A549 (cell line): ENCODE results near the gene CCDC187. TPM values are rescaled to one million over a fixed set of nuclear protein-coding genes. Genes with fewer than 3 reads are reported as not detected.

Experiments used
- ATAC-seq, 2 experiments: fragments of 200-7000 bp in 1 of 2; fragments of >200 bp in 1 of 2; cut with Nextera tagmentation in 1 of 2; cut with Tn5 transposase in 1 of 2; 3 replicates each; pipeline versions ENCODE4 v1.8.0 to v1.9.1; 2018 to 2020; ENCODE audit warnings: mild to moderate bottlenecking in 1 of 2, moderate library complexity in 1 of 2
- CTCF ChIA-PET: fragments of 300-600 bp; sonication (Branson Sonifier 250); formaldehyde crosslinking; extraction: SDS; loops from one replicate; lab custom pipeline; 2021; ENCODE audit warnings: antibody characterized with exemption, inconsistent platforms; lab: Yijun Ruan, JAX
- POLR2A ChIA-PET: fragments of 350-600 bp; formaldehyde crosslinking; extraction: SDS; loops from one replicate; lab custom pipeline; 2021; ENCODE audit warnings: antibody characterized with exemption, inconsistent platforms; lab: Yijun Ruan, JAX
- DNase-seq, 2 experiments: peaks; one replicate each; pipeline versions ENCODE4 v3.0.0 to v3.0.0-alpha.2; 2011 to 2016; ENCODE audit warnings: low read depth in 1 of 2, low spot score in 1 of 2
- FAIRE-seq: peaks from 2 replicates; lab custom pipeline; 2011; peaks lifted over from hg19 to GRCh38; lab: Jason Lieb, UNC
- H3K27ac ChIP-seq, 2 experiments: fragments of >200 bp; sonication (Bioruptor Twin); formaldehyde crosslinking; 3 replicates each; pipeline ENCODE4 v1.5.1; 2016 to 2017
- H3K4me1 ChIP-seq: fragments of >200 bp; sonication (Bioruptor Twin); formaldehyde crosslinking; 3 replicates; pipeline ENCODE4 v1.6.1; 2016
- H3K4me2 ChIP-seq: fragments of >200 bp; sonication (Bioruptor Twin); formaldehyde crosslinking; 3 replicates; pipeline ENCODE4 v1.6.1; 2016
- H3K4me3 ChIP-seq: fragments of >200 bp; sonication (Bioruptor Twin); formaldehyde crosslinking; 3 replicates; pipeline ENCODE4 v1.5.1; 2016
- H3K9me3 ChIP-seq: fragments of >200 bp; sonication (Bioruptor Twin); formaldehyde crosslinking; 3 replicates; pipeline ENCODE4 v1.6.1; 2016
- CBX8 ChIP-seq: fragments of 200-600 bp; sonication (generic); IDR thresholded peaks from 2 replicates; pipeline ENCODE4 v1.6.1; 2016
- CHD4 ChIP-seq: fragments of 200-600 bp; sonication (generic); IDR thresholded peaks from 2 replicates; pipeline ENCODE4 v1.6.1; 2016; ENCODE audit warnings: antibody characterized with exemption, mild to moderate bottlenecking, borderline replicate concordance
- EHMT2 ChIP-seq: fragments of 200-600 bp; sonication (generic); IDR thresholded peaks from 2 replicates; pipeline ENCODE4 v1.6.1; 2016; ENCODE audit warnings: antibody characterized with exemption, low read depth, mild to moderate bottlenecking, moderate library complexity
- ELK1 ChIP-seq: fragments of 150-350 bp; IDR thresholded peaks from 2 replicates; pipeline ENCODE4 v1.6.1; 2014; ENCODE audit warnings: low read depth, mild to moderate bottlenecking, low read length
- FOSB ChIP-seq: fragments of 250-450 bp; sonication (Bioruptor Pico); IDR thresholded peaks from 2 replicates; pipeline ENCODE4 v1.5.0; 2020; ENCODE audit warnings: mild to moderate bottlenecking, moderate library complexity
- GATA3 ChIP-seq: IDR thresholded peaks from 2 replicates; pipeline ENCODE4 v1.6.1; 2012; ENCODE audit warnings: borderline replicate concordance
- HDAC2 ChIP-seq: fragments of 200-600 bp; sonication (generic); IDR thresholded peaks from 2 replicates; pipeline ENCODE4 v1.6.1; 2016
- HEYL ChIP-seq: fragments of 250-450 bp; sonication (Bioruptor Pico); IDR thresholded peaks from 2 replicates; pipeline ENCODE4 v1.8.0; 2021; ENCODE audit warnings: mild to moderate bottlenecking, moderate library complexity
- MAFK ChIP-seq: fragments of 450-650 bp; IDR thresholded peaks from 2 replicates; pipeline ENCODE4 v1.6.1; 2014; ENCODE audit not compliant: partially characterized antibody
- MAZ ChIP-seq: fragments of 150-350 bp; IDR thresholded peaks from 2 replicates; pipeline ENCODE4 v1.6.1; 2014; ENCODE audit warnings: antibody characterized with exemption, low read depth, low read length, borderline replicate concordance
- NFE2L2 ChIP-seq: fragments of 150-350 bp; conservative IDR thresholded peaks from 2 replicates; pipeline ENCODE4 v1.6.1; 2014; ENCODE audit warnings: low read length
- PBX3 ChIP-seq: IDR thresholded peaks from 2 replicates; pipeline ENCODE4 v1.6.1; 2012
- PHF8 ChIP-seq: fragments of 200-600 bp; sonication (generic); IDR thresholded peaks from 2 replicates; pipeline ENCODE4 v1.6.1; 2016; ENCODE audit warnings: low read depth, mild to moderate bottlenecking, antibody characterized with exemption, moderate library complexity, borderline replicate concordance
- POLR2A ChIP-seq: IDR thresholded peaks from 2 replicates; pipeline ENCODE4 v1.6.1; 2012; ENCODE audit warnings: mild to moderate bottlenecking, low read length
- RAD21 ChIP-seq, 2 experiments: fragments of >200 bp in 1 of 2; sonication (Bioruptor Twin) in 1 of 2; formaldehyde crosslinking in 1 of 2; IDR thresholded peaks in 1 of 2; conservative IDR thresholded peaks in 1 of 2; 2 replicates in 1 of 2; 3 replicates in 1 of 2; pipeline ENCODE4 v1.6.1; 2012 to 2018; ENCODE audit warnings: inconsistent platforms in 1 of 2
- RARB ChIP-seq: fragments of 250-450 bp; sonication (Bioruptor Pico); IDR thresholded peaks from 2 replicates; pipeline ENCODE4 v1.8.0; 2021; ENCODE audit warnings: mild to moderate bottlenecking, moderate library complexity
- REST ChIP-seq: fragments of 200-600 bp; sonication (generic); IDR thresholded peaks from 2 replicates; pipeline ENCODE4 v1.6.1; 2016; ENCODE audit warnings: antibody characterized with exemption, mild to moderate bottlenecking, moderate library complexity
- RNF2 ChIP-seq: fragments of 200-600 bp; sonication (generic); IDR thresholded peaks from 2 replicates; pipeline ENCODE4 v1.6.1; 2016; ENCODE audit warnings: low read depth, mild to moderate bottlenecking, antibody characterized with exemption, moderate library complexity, borderline replicate concordance
- TP53 ChIP-seq: fragments of 250-450 bp; sonication (Bioruptor Pico); IDR thresholded peaks from 2 replicates; pipeline ENCODE4 v1.5.0; 2021; ENCODE audit warnings: mild to moderate bottlenecking, moderate library complexity
- WGBS: methylation state at CpG from one replicate; pipeline ENCODE4 v1.1.6; 2017; ENCODE audit errors: missing lambda C conversion rate; 5-methylcytosine and 5-hydroxymethylcytosine counted together
- polyA plus RNA-seq, 4 experiments: library from polyadenylated mRNA; depleted of rRNA in 3 of 4; stranded (reverse); fragments of >200 nt; fragmentation: RNase III in 1 of 4; extraction: RNeasy Plus Mini Kit Qiagen cat#74134 plus additional on column Dnase treatment in 1 of 4; gene quantifications; 2 replicates in 3 of 4; 3 replicates in 1 of 4; pipeline ENCODE4 v1.2.3, GENCODE V29; 2011 to 2017

CCDC187 gene
- polyA plus RNA-seq, 2 of the 4 experiments (the other 2 are of a cell fraction), result under 0.01 TPM; not detected in 1

- Histone ChIP-seq H3K27ac (no peak overlapping the region), H3K4me3 (no peak overlapping the region), H3K4me2 (no peak overlapping the region), H3K4me1 (peaks cover 8% of the 10 kb centered on the region; the same call in 2 of the 3 replicates), H3K9me3 (no peaks in the 10 kb centered on the region)
- CTCF ChIA-PET, result no interaction called here
- FAIRE-seq, result no peak
- DNase-seq, result no peak
- ATAC-seq, result no peak
- POLR2A ChIA-PET, result no interaction called here
- TF ChIP-seq GATA3 (no peak), RARB (CRISPR knock-in tag) (no peak), TP53 (no peak)
- 48% methylated on average over 3 of the region's 4 CpGs for WGBS
These were observed 4.3 kb upstream of the CCDC187 start for GRCh38 chr9:136308006-136308701.

- 60% methylated on average over 4 of the region's 4 CpGs for WGBS
- CTCF ChIA-PET, result no interaction called here
- Histone ChIP-seq H3K4me3 (no peak overlapping the region), H3K27ac (no peak overlapping the region), H3K9me3 (no peaks in the 10 kb centered on the region), H3K4me2 (no peak overlapping the region)
- ATAC-seq (no peak), FAIRE-seq (no peak), DNase-seq (no peak)
- POLR2A ChIA-PET, result no interaction called here
- TF ChIP-seq MAZ (no peak), CHD4 (0 out of 2 replicates have a peak, but pooled peaks have one; percentile 19), REST (no peak), NFE2L2 (no peak), POLR2A (no peak)
- TF ChIP-seq, all 56 proteins: peak for 1
- peaks cover 8% of the 10 kb centered on the region; the same call in 2 of the 3 replicates for H3K4me1 ChIP-seq
These were observed 3.4 kb upstream of the CCDC187 start for GRCh38 chr9:136307215-136307750.

GRCh38 chr9:136306211-136307208 is 2.6 kb upstream of the CCDC187 start:
- H3K9me3 ChIP-seq, result no peaks in the 10 kb centered on the region
- peak; percentile 40 to 63; a peak in 5 of 6 replicates for ATAC-seq
- DNase-seq, result peak; percentile 27 to 52
- H3K4me1 ChIP-seq, result peaks cover 4% of the 10 kb centered on the region; the same call in 2 of the 3 replicates
- WGBS, result 80% methylated on average over 16 of the region's 34 CpGs
- POLR2A ChIA-PET, result no interaction called here
- H3K27ac ChIP-seq, result no peak overlapping the region
- TF ChIP-seq CBX8 (no peak), GATA3 (no peak), ELK1 (no peak), PHF8 (no peak), MAFK (no peak), FOSB (CRISPR knock-in tag) (no peak), PBX3 (no peak), HEYL (no peak), RNF2 (no peak), TP53 (no peak), EHMT2 (no peak), MAZ (no peak), RAD21 (conservative IDR thresholded peaks at IDR 0.05 in 1 of 2, IDR thresholded peaks at IDR 0.05 in 1 of 2) (no peak), HDAC2 (no peak)
- TF ChIP-seq, all 56 proteins: peak for 0
- no peak for FAIRE-seq
- Histone ChIP-seq H3K4me2 (no peak overlapping the region), H3K4me3 (no peak overlapping the region)
- CTCF ChIA-PET, result interaction anchor here (0.6 kb wide), 1 partner anchor 167 kb away, joined by 3 read pairs; no protein-coding TSS in a partner anchor
